Measurements from ENCODE around the gene AFAP1L1. TPM values are rescaled to one million over a fixed set of nuclear protein-coding genes. Genes with fewer than 3 reads are reported as not detected.

The AFAP1L1 gene
- total RNA-seq: 2.4 and 2.8 TPM in 2 replicates

GRCh38 chr5:149271716-149272563 lies at the start of gene AFAP1L1:
Gene AFAP1L1, plus strand, starts transcription at chr5:149271859. Its CDS starts 110 bp downstream, at chr5:149271969.

DNA sequence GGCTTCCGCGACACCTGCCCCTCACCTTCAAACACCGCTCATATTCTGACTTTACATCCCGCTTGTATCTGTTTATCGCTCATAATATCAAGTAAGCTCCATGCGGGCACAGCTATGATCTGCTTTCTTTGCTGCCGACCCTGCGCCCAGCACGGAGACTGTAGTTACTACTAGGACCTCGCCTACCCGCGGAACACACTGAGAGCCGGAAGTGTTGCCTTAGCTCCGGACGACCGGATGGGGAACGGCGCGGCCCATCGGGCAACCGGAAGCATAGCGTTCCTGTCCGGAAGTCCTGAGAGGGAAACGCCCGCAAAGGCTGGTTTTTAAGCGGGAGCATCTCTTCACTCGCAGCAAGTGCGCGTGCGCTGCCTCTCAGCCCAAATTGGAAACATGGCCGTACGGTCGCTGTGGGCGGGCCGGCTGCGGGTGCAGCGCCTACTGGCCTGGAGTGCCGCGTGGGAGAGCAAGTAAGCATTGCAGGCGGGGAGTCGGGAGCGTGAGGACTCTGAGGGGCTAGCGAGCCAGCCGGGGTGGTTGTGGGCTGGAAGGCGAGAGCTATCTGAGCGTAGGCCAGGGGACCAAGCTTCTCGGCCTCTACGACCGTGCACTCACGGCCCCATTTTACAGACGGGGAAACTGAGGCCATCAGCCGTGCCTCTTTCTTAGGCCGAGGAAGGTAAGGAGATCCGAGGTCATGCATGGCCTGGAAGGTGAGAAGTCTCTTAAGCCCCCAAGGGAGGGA lies 73.7 kb downstream of the AFAP1L1 start, which contains the start of gene GRPEL2:
Gene GRPEL2 (plus strand): TSS at position 353 of the 745 bp plus-strand sequence. CDS start 41 bp downstream, at position 394.

GRCh38 chr5:149357370-149358293 lies 86.0 kb downstream of the AFAP1L1 start, which contains the start of gene PCYOX1L:
Gene PCYOX1L, plus strand, starts transcription at chr5:149358046. Its CDS starts 23 bp downstream, at chr5:149358069.

DNA sequence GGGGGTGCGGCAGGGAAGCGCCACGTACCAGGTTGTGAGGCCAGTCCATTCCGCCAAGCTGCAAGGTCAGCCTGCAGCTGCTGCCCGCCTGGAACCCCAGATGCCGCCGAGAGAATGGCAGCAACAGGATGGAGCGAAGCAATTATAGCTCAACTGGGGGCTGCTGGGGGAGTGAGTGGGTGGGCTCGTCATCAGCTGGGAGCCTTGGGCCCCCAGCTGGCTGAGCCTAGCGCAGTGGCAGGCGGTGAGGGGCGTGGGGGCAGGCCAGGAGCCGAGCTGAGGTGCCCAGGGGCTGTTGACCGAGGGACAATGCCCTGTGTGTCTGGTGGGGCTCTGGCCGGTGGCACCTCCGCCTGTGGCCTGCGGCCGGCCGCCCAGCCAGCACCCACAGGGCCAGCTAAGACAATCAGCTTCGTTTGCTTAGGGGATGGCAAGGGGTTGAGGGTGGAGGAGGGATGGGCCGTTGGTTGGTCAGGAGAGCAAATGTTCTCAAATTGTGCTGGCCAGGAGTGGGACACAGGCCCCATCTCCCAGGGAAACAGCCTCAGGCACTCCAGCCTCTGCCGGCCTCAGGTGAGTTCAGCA lies 107.6 kb downstream of the AFAP1L1 start, which contains the start of gene IL17B:
Gene IL17B (minus strand): TSS at position 116 of the 585 bp plus-strand sequence. CDS start 67 bp downstream, at position 49.

Other genes with a start within 250 kb of the AFAP1L1 start
- 0.65 and 1.00 TPM in 2 replicates for gene SH3TC2, start 208.8 kb upstream of the AFAP1L1 start, total RNA-seq
- 7.7 and 9.2 TPM in 2 replicates for gene ABLIM3, start 130.4 kb upstream of the AFAP1L1 start, total RNA-seq
- gene GRPEL2, start 73.6 kb downstream of the AFAP1L1 start, total RNA-seq: 15.8 and 17.8 TPM in 2 replicates
- 6.5 and 9.1 TPM in 2 replicates for gene PCYOX1L, start 86.2 kb downstream of the AFAP1L1 start, total RNA-seq
- 0.28 TPM in 1 of 2 replicates, not detected in the other for gene IL17B, start 107.4 kb downstream of the AFAP1L1 start, total RNA-seq